ENCODE data around the gene NUMB.

- no peak for TF ChIP-seq CTCF (IDR thresholded peaks at IDR 0.05; ENCODE audit: poor library complexity, severe bottlenecking)
- no peak for TF ChIP-seq EP300 (conservative IDR thresholded peaks at IDR 0.05; ENCODE audit: poor library complexity, severe bottlenecking)
- TF ChIP-seq EZH2 (IDR thresholded peaks at IDR 0.05; ENCODE audit: borderline replicate concordance, insufficient read depth, low read length, poor library complexity, severe bottlenecking), result no peak
Observed at GRCh38 chr14:73243341-73243740, 215.0 kb downstream of the NUMB start.
